ENCODE results near the gene DDX56.
"Not testable (repeated sequence)": the region's sequence is repeated elsewhere in the genome, so short reads cannot be mapped to it uniquely, and the experiment has no call there.

DDX56 gene

GRCh38 chr7:44595934-44596635, 22.4 kb upstream of the DDX56 start:
- DNase-seq: no peak

- no peak for DNase-seq
Measured at GRCh38 chr7:44590910-44591309, 17.2 kb upstream of the DDX56 start.

- DNase-seq: no peak
Measured at GRCh38 chr7:44587843-44588711, 14.4 kb upstream of the DDX56 start.

- DNase-seq: no peak
Measured at GRCh38 chr7:44583146-44583865, 9.6 kb upstream of the DDX56 start.

- peak; percentile 99 for DNase-seq
Measured at GRCh38 chr7:44581879-44582603, 8.3 kb upstream of the DDX56 start, which contains the start of gene TMED4. Gene TMED4 (minus strand): TSS chr7:44582231. CDS start chr7:44582206, 25 bp downstream.

- DNase-seq: no peak
Measured at GRCh38 chr7:44580945-44581878, 7.5 kb upstream of the DDX56 start.

GRCh38 chr7:44576228-44576627, 2.5 kb upstream of the DDX56 start:
- no peak for DNase-seq

GRCh38 chr7:44575054-44575453, 1.3 kb upstream of the DDX56 start:
- no peak for DNase-seq

GRCh38 chr7:44574287-44574872, 672 bp upstream of the DDX56 start:
- DNase-seq: no peak

GRCh38 chr7:44572771-44573170, 937 bp downstream of the DDX56 start:
- DNase-seq: no peak

GRCh38 chr7:44569959-44570358, 3.7 kb downstream of the DDX56 start:
- DNase-seq: no peak

GRCh38 chr7:44568771-44569560, 4.7 kb downstream of the DDX56 start:
- DNase-seq: no peak

GRCh38 chr7:44567884-44568283, 5.8 kb downstream of the DDX56 start:
- no peak for DNase-seq

GRCh38 chr7:44566680-44567079, 7.0 kb downstream of the DDX56 start:
- DNase-seq: no peak

- no peak for DNase-seq
Measured at GRCh38 chr7:44565795-44566559, 7.7 kb downstream of the DDX56 start.

GRCh38 chr7:44565097-44565794, 8.5 kb downstream of the DDX56 start:
- DNase-seq: peak; percentile 31

- DNase-seq: no peak
Measured at GRCh38 chr7:44564606-44565005, 9.1 kb downstream of the DDX56 start.

- DNase-seq: no peak
Measured at GRCh38 chr7:44563171-44563679, 10.5 kb downstream of the DDX56 start.

GRCh38 chr7:44562622-44562962, 11.1 kb downstream of the DDX56 start:
- DNase-seq: not testable (repeated sequence)

Measured in NCI-H1092 (cell line).